HG03571 (cell line): Measurements from ENCODE around the gene LRRN4.

Experiments
- ATAC-seq: cut with Tn5 transposase; IDR thresholded peaks from one replicate; pipeline ENCODE4 v1.9.1; 2021; ENCODE audit not compliant: unreplicated experiment

The LRRN4 gene

GRCh38 chr20:6053776-6054688 is at the start of gene LRRN4:
LRRN4 (minus strand) TSS chr20:6054060; CDS start chr20:6052799, 1,261 bp downstream.
- ATAC-seq = no peak

DNA sequence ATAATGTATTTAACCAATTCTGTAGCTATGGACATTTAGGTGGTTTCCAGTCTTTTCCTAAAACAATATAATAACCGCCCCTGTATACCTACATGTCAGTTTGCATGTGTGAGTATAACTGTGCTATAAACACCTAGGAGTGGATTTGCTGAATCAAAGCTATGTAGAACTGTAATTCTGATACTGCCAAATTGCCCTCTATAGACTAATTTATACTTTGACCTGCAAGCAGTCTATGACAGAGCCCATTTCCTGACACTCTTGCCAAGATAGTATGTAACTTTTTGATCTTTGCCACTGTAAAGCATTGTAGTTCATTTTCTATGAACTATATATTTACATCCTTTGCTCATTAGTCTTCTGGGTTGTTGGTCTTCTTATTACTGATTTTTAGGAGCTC is 49.4 kb upstream of the LRRN4 start:
- no peak for ATAC-seq

DNA sequence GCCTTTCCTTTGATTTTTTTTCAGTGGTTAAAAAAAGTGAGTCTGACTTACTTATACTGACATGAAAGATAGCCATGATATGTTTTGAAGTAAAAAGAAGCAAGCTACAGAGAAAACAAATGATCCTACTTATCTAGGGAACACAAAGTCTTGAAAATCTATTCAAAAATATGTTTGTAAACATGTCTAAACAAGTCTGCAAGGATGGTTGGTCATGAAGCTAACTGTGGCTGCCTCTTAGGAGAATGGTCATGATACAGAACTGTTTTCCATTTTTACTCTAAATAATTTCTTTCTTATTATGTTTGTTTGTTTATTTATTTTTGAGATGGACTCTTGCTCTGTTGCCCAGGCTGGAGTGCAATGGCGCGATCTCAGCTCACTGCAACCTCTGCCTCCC is 47.5 kb upstream of the LRRN4 start:
- no peak for ATAC-seq

GRCh38 chr20:6100246-6100645 is 46.4 kb upstream of the LRRN4 start:
- no peak for ATAC-seq

DNA sequence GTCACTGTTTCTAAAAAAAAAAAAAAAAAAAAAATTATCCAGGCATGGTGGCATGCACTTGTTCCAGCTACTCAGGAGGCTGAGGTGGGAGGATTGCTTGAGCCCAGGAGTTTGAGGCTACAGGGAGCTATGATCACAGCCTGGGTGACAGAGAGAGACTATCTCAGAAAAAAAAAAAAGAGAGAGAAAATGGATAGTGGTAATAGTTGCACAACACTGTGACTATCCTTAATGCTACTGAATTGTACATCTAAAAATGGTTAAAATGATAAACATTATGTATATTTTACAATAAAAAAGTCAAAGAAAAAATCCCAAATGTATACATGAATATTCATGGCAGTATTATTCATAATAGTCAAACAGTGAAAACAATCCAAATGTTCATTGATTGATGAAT is 46.0 kb upstream of the LRRN4 start:
- no peak for ATAC-seq

- ATAC-seq = no peak
Observed at GRCh38 chr20:6095409-6095808, 41.5 kb upstream of the LRRN4 start.

- ATAC-seq = no peak
Observed at GRCh38 chr20:6094565-6094964, 40.7 kb upstream of the LRRN4 start.

- ATAC-seq = no peak
Observed at GRCh38 chr20:6094063-6094462, 40.2 kb upstream of the LRRN4 start.

DNA sequence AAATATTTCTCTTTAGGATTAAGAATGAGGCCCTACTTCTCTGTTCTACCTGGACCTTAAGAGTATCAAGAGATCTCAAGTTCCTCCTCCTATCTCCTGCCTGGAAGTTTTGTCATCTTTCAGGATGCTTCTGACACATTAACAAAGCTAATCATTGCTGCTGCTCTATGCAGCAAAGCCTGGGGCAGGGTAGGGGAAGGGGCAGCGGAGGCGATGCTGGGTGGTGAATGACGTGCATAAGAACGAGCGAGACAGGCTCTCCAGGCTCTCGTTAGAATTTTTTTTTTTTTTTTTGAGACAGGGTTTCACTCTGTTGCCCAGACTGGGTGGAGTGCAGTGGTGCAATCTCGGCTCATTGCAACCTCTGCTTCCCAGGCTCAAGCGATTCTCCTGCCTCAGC is 37.8 kb upstream of the LRRN4 start:
- no peak for ATAC-seq

DNA sequence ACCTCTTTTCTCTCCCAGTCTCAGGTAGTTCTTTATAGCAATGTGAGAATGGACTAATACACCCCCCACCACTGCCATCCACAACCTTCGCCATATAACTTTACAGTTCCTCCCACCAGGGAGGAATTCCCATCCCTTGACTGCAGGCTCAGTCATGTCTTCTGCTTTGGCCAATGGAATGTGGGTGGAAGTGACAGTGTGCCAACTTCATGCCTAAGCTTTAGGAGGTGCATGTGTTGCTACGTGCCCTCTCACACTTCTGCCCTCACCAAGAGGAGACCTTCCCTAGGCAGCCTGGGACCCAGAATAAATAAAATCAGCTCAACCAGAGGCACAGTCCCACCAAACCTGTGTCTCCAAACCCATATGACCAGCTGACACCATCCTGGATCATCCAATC is 33.0 kb upstream of the LRRN4 start:
- ATAC-seq = no peak

- no peak for ATAC-seq
Observed at GRCh38 chr20:6083926-6084325, 30.1 kb upstream of the LRRN4 start.

DNA sequence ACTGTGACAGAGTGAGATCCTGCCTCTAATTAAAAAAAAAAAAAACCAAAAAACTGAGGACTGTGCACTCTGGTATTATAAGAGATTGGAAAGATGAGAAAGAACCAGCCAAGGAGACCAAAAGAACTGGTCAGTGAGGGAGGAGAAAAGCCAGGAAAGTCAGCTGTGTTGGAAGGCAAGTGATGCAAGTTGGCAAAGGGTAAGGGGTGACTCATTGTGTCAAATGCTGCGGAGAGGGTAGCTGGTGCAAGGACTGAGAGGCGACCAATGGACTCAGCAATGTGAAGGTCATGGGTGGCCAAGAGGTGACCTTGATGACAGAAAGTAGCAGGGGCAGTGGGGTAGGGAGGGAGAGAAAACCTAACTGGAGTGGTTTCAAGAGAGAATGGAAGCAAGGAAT is 27.4 kb upstream of the LRRN4 start:
- ATAC-seq = no peak

DNA sequence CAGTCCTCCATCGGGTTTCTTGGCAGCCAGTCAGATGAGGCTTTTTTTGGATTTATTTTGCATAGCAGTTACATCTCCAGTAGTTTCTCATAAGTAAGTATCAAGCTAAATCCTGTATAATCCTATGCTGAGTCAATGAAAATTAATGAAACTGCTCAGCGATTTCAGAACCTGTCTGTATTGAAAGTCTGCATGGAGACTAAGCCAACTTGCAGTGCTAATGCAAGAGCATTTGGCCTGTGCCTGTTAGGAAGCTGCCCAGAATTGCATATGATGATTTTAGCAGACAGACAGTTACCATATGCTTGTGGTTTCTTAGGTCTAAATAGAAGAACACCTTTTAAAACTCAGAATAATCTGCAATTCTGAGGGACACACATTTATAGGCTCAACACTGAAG is 25.2 kb upstream of the LRRN4 start:
- ATAC-seq = no peak

DNA sequence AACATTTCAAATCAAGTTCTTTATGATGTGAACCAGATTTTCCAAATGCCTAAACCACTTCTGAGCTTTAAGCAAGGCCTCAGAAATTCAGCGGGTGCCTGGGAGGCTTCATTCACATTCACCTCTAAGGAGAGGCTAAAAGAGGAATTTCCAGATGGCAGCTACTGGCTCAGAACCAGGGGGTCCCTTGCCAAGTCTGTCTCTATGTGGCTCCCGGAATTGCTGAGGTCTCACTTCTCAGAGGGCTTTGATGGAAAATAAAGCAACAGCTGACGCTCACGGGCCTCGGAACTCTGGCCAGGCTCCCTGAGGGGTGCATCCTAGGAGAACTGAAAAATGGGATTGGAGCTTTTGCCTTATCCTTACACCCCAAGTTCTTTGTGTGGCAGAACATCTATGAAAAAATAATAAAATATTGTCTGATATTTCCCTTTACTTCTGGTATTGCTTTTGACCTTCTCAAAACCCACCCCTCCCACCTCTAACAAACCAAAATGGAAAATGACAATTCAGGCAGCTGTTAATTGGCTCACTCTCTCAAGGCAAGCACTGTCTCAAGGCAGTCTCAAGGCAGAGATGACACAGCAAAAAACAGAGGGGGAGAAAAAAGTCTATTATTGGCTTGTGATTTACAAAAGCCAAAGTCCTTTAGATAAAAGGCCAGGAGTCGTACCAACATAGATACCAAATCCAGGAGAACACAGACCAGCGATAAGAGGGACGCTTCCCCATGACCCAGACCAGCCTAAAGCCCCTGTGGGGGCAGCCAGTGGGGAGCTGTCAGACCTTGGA is 21.8 kb upstream of the LRRN4 start:
- no peak for ATAC-seq

DNA sequence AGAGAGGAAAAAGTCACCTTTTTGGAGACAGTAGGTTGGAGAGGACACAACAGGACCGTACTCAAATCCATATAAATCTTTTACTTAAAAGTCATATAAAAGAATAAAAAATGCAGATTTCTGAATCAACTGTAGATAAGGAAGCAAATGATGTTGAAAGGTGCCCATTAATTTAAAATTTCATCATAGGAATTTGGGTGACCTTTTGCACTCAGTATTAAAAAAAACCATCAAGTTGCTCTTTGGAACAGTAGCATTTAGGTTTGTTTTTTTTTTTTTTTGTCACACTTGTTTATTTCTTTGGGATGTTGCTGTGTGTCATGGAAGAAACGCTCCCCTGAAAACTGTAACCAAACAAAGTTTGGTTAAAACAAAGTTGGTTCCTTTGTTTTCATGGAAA is 20.9 kb upstream of the LRRN4 start:
- ATAC-seq = no peak

DNA sequence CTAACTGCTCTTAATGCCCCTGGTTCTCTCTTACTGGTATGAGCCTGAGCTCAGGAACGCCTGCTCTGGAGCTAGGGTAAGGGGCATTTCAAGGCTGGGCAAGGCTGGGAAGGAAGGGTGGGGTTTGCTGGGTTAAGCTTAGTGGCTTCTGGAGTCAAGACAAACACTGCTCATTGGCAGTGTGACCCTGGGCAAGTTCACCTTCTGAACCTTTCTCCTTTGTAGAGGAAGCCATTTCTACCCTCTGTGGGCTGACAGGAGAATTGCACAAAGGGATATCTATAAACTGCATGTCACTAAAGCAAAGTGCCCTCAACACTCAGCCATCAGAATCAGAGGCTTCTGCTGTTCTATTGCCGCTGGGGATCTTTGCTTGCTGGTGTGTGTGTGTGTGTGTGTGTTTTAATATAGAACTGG is 20.3 kb upstream of the LRRN4 start:
- no peak for ATAC-seq

- ATAC-seq = no peak
Observed at GRCh38 chr20:6070829-6071695, 17.2 kb upstream of the LRRN4 start.

DNA sequence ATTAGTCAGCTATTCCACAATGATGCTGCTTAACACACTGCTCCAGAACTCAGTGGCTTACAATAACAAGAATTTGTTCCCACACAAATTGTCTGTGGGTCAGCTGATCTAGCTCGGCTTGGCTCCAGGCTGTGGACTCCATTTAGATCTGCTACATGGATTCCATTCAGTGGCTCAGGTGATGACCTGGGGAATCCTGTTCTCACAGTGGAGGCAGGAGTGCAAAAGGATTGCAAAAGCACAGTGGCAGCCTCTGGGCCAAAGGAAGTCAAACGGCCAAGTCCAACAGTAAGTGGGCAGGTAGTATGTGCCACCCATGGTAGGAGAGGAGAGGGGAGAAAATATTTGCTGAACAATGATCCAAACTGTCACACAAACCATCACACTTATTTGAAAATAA is 15.8 kb upstream of the LRRN4 start:
- no peak for ATAC-seq

GRCh38 chr20:6067763-6068318 is 14.0 kb upstream of the LRRN4 start:
- ATAC-seq = no peak

- ATAC-seq = no peak
Observed at GRCh38 chr20:6066582-6066981, 12.7 kb upstream of the LRRN4 start.

DNA sequence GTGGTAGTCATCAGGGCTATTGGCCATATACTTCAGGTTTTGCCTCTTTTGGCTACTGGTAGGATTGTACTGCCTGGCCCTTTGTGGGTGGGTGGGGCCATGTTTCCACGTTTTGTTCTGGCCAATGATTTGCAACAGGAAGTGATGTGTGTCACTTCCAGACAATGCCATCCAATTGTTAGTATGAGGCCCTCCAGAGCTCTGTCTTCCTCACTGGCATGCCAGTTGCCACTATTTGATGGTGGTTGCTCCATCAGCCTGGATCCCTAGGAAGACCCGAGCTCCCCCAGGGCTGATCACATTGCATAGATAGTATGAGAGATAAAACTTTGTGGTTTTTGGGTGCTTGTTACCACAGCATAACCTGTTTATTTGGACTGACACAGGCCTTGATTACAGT is 7.7 kb upstream of the LRRN4 start:
- no peak for ATAC-seq
